H9 (cell line): ENCODE measurements around the gene COL23A1. TPM values are rescaled to one million over a fixed set of nuclear protein-coding genes. Genes with fewer than 3 reads are reported as not detected.

Source experiments
- DNase-seq: peaks from one replicate; pipeline ENCODE4 v3.0.0-alpha.2; 2017
- H2AFZ ChIP-seq: one replicate; pipeline ENCODE4 v1.6.1; 2013; ENCODE audit warnings: mild to moderate bottlenecking, low read length, control low read depth, moderate library complexity
- H2AK5ac ChIP-seq: 2 replicates; pipeline ENCODE4 v1.6.1; 2013; ENCODE audit warnings: low read length, control low read depth, mixed read lengths; ENCODE audit not compliant: insufficient read length
- H2BK120ac ChIP-seq: one replicate; pipeline ENCODE4 v1.6.1; 2013; ENCODE audit warnings: low read depth, mild to moderate bottlenecking, low read length, control low read depth, inconsistent platforms; ENCODE audit not compliant: poor library complexity, severe bottlenecking
- H2BK12ac ChIP-seq: 2 replicates; pipeline ENCODE4 v1.6.1; 2013; ENCODE audit warnings: low read length, control low read depth, mixed read lengths, low read depth; ENCODE audit not compliant: insufficient read length
- H2BK15ac ChIP-seq: 2 replicates; pipeline ENCODE4 v1.6.1; 2013; ENCODE audit warnings: low read depth, low read length, control low read depth
- H2BK20ac ChIP-seq: one replicate; pipeline ENCODE4 v1.6.1; 2013; ENCODE audit warnings: low read depth, mild to moderate bottlenecking, low read length, control low read depth, inconsistent platforms; ENCODE audit not compliant: poor library complexity, severe bottlenecking
- H2BK5ac ChIP-seq: 2 replicates; pipeline ENCODE4 v1.6.1; 2013; ENCODE audit warnings: low read length, control low read depth, mixed read lengths; ENCODE audit not compliant: insufficient read length
- H3K14ac ChIP-seq: 2 replicates; pipeline ENCODE4 v1.6.1; 2013; ENCODE audit warnings: low read length, control low read depth; ENCODE audit not compliant: insufficient read depth
- H3K18ac ChIP-seq: 2 replicates; pipeline ENCODE4 v1.6.1; 2013; ENCODE audit warnings: low read depth, mild to moderate bottlenecking, mixed read lengths, low read length, control low read depth; ENCODE audit not compliant: insufficient read length
- H3K23ac ChIP-seq: 2 replicates; pipeline ENCODE4 v1.6.1; 2013; ENCODE audit warnings: low read length, control low read depth, mixed read lengths, low read depth; ENCODE audit not compliant: insufficient read length
- H3K23me2 ChIP-seq: 2 replicates; pipeline ENCODE4 v1.6.1; 2013; ENCODE audit warnings: low read depth, mild to moderate bottlenecking, mixed read lengths, low read length, control low read depth; ENCODE audit not compliant: insufficient read length, poor library complexity, severe bottlenecking
- H3K27ac ChIP-seq: 2 replicates; pipeline ENCODE4 v1.5.1; 2013; ENCODE audit warnings: low read length, control low read depth, mixed read lengths, low read depth; ENCODE audit not compliant: insufficient read length
- H3K27me3 ChIP-seq: 2 replicates; pipeline ENCODE4 v1.6.1; 2013; ENCODE audit warnings: low read length, control low read depth, inconsistent platforms; ENCODE audit not compliant: insufficient read depth
- H3K4ac ChIP-seq: 2 replicates; pipeline ENCODE4 v1.6.1; 2013; ENCODE audit warnings: low read depth, mild to moderate bottlenecking, control low read depth, inconsistent platforms, low read length, moderate library complexity
- H3K4me1 ChIP-seq: 2 replicates; pipeline ENCODE4 v1.6.1; 2013; ENCODE audit warnings: low read length, control low read depth, inconsistent platforms; ENCODE audit not compliant: insufficient read depth
- H3K4me2 ChIP-seq: 2 replicates; pipeline ENCODE4 v1.6.1; 2013; ENCODE audit warnings: low read length, control low read depth, mixed read lengths; ENCODE audit not compliant: insufficient read length, insufficient read depth
- H3K56ac ChIP-seq: 2 replicates; pipeline ENCODE4 v1.6.1; 2013; ENCODE audit warnings: low read depth, mild to moderate bottlenecking, mixed read lengths, low read length, control low read depth; ENCODE audit not compliant: insufficient read length
- H3K79me1 ChIP-seq: 2 replicates; pipeline ENCODE4 v1.6.1; 2013; ENCODE audit warnings: low read depth, mild to moderate bottlenecking, moderate library complexity, low read length, control low read depth, inconsistent platforms; ENCODE audit not compliant: insufficient read depth, poor library complexity, severe bottlenecking
- H3K79me2 ChIP-seq: 2 replicates; pipeline ENCODE4 v1.6.1; 2013; ENCODE audit warnings: low read length, control low read depth, inconsistent platforms; ENCODE audit not compliant: insufficient read depth
- H3K9ac ChIP-seq: 2 replicates; pipeline ENCODE4 v1.6.1; 2013; ENCODE audit warnings: low read length, control low read depth, mixed read lengths; ENCODE audit not compliant: insufficient read length; ENCODE audit errors: extremely low read depth
- H3K9me3 ChIP-seq: one replicate; pipeline ENCODE4 v1.6.1; 2013; ENCODE audit warnings: low read depth, low read length, inconsistent platforms; ENCODE audit not compliant: control insufficient read depth
- H3T11ph ChIP-seq: one replicate; pipeline ENCODE4 v1.6.1; 2013; ENCODE audit warnings: mild to moderate bottlenecking, low read length, control low read depth, inconsistent platforms
- H4K20me1 ChIP-seq: one replicate; pipeline ENCODE4 v1.6.1; 2013; ENCODE audit not compliant: control insufficient read depth, insufficient read length, insufficient read depth
- H4K5ac ChIP-seq: 2 replicates; pipeline ENCODE4 v1.6.1; 2013; ENCODE audit warnings: low read depth, mild to moderate bottlenecking, mixed read lengths, low read length, control low read depth; ENCODE audit not compliant: insufficient read length
- H4K8ac ChIP-seq: replicated peaks from 2 replicates; pipeline ENCODE4 v1.6.1; 2013; ENCODE audit warnings: low read length, control low read depth, mixed read lengths, low read depth; ENCODE audit not compliant: insufficient read length
- H4K91ac ChIP-seq: 2 replicates; pipeline ENCODE4 v1.6.1; 2013; ENCODE audit warnings: low read depth, mild to moderate bottlenecking, moderate library complexity, mixed read lengths, low read length, control low read depth; ENCODE audit not compliant: insufficient read length
- H3K27ac Mint-ChIP-seq, 3 experiments: 2 replicates in 2 of 3; 3 replicates in 1 of 3; pipeline ENCODE4 v1.8.0; 2020 to 2021; ENCODE audit warnings: mixed read lengths in 3 of 3, mild to moderate bottlenecking in 1 of 3, moderate library complexity in 1 of 3
- H3K27me3 Mint-ChIP-seq: 2 replicates; pipeline ENCODE4 v1.8.0; 2021; ENCODE audit warnings: low read depth, mild to moderate bottlenecking, moderate library complexity, mixed read lengths
- H3K36me3 Mint-ChIP-seq, 3 experiments: 2 replicates in 2 of 3; 3 replicates in 1 of 3; pipeline ENCODE4 v1.8.0; 2020 to 2021; ENCODE audit warnings: low read depth in 3 of 3, mixed read lengths in 3 of 3; ENCODE audit not compliant: insufficient read depth in 1 of 3
- H3K4me1 Mint-ChIP-seq, 2 experiments: 2 replicates each; pipeline ENCODE4 v1.8.0; 2020; ENCODE audit warnings: mixed read lengths in 2 of 2
- H3K4me3 Mint-ChIP-seq, 2 experiments: 2 replicates in 1 of 2; 3 replicates in 1 of 2; pipeline ENCODE4 v1.8.0; 2020 to 2021; ENCODE audit warnings: mild to moderate bottlenecking in 2 of 2, mixed read lengths in 2 of 2, moderate library complexity in 1 of 2
- H3K9me3 Mint-ChIP-seq, 2 experiments: 2 replicates in 1 of 2; 3 replicates in 1 of 2; pipeline ENCODE4 v1.8.0; 2020; ENCODE audit warnings: mild to moderate bottlenecking in 2 of 2, mixed read lengths in 2 of 2, moderate library complexity in 1 of 2
- CTCF ChIP-seq: fragments of 200-600 bp; sonication (generic); conservative IDR thresholded peaks from 3 replicates; pipeline ENCODE4 v1.8.0; 2021; ENCODE audit warnings: antibody characterized with exemption, mild to moderate bottlenecking
- WGBS: extraction: QIAGEN DNeasy Blood & Tissue Kit; methylation state at CpG from one replicate; pipeline ENCODE4 v1.1.7; 2013; ENCODE audit warnings: missing lambda C conversion rate, low lambda C conversion rate, mixed read lengths; ENCODE audit not compliant: insufficient read length; ENCODE audit errors: extremely low coverage; 5-methylcytosine and 5-hydroxymethylcytosine counted together
- total RNA-seq: library from RNA; stranded (reverse); gene quantifications from 2 replicates; pipeline ENCODE4 v1.2.1, GENCODE V29; 2021

Gene COL23A1
- total RNA-seq, 1 experiment from 2014 or later, result 2.6 TPM

GRCh38 chr5:178192787-178193186, 397.4 kb downstream of the COL23A1 start:
- Histone ChIP-seq H2BK15ac (no peak overlapping the region), H3T11ph (no peak overlapping the region), H3K14ac (no peak overlapping the region), H3K4me1 (no peaks in the 10 kb centered on the region), H4K91ac (no peak overlapping the region), H2BK12ac (no peak overlapping the region), H3K4ac (no peak overlapping the region), H2BK20ac (no peak overlapping the region), H2BK120ac (no peak overlapping the region), H3K9ac (no peak overlapping the region), H2AK5ac (no peak overlapping the region), H3K4me2 (no peak overlapping the region), H3K27me3 (no peaks in the 10 kb centered on the region), H4K5ac (no peak overlapping the region), H3K23ac (no peak overlapping the region), H4K20me1 (no peaks in the 10 kb centered on the region), H3K79me1 (no peaks in the 10 kb centered on the region), H3K79me2 (no peaks in the 10 kb centered on the region), H3K27ac (no peak overlapping the region), H3K9me3 (no peaks in the 10 kb centered on the region), H4K8ac (no peak overlapping the region), H3K18ac (no peak overlapping the region), H2BK5ac (no peak overlapping the region), H3K23me2 (no peaks in the 10 kb centered on the region), H2AFZ (no peak overlapping the region), H3K56ac (no peak overlapping the region)
- WGBS, result no CpG with 5 or more reads among the region's 7 CpGs
- Mint-ChIP-seq H3K27me3 (peaks cover 11% of the 10 kb centered on the region), H3K36me3 (peaks cover 6 to 20% (median 7%) of the 10 kb centered on the region in 3 experiments), H3K27ac (no peak overlapping the region), H3K4me3 (no peak overlapping the region), H3K4me1 (peaks cover 21 to 23% of the 10 kb centered on the region in 2 experiments), H3K9me3 (peaks cover 24% of the 10 kb centered on the region in 2 experiments)
- no peak for DNase-seq
- no peak for TF ChIP-seq CTCF
